ENCODE data around the gene KDM2B.
"Not testable (repeated sequence)": the region's sequence is repeated elsewhere in the genome, so short reads cannot be mapped to it uniquely, and the experiment has no call there.

KDM2B gene

GRCh38 chr12:121499929-121500793 lies 80.7 kb downstream of the KDM2B start:
- DNase-seq (ENCODE audit: low spot score), result peak; percentile 64

- no peak for DNase-seq (ENCODE audit: low spot score)
Observed at GRCh38 chr12:121495746-121496145, 85.1 kb downstream of the KDM2B start.

- peak; percentile 44 for DNase-seq (ENCODE audit: low spot score)
Observed at GRCh38 chr12:121494093-121494787, 86.6 kb downstream of the KDM2B start.

- DNase-seq (ENCODE audit: low spot score), result no peak
Observed at GRCh38 chr12:121490401-121491281, 90.2 kb downstream of the KDM2B start.

- DNase-seq (ENCODE audit: low spot score), result no peak
Observed at GRCh38 chr12:121489874-121490273, 90.9 kb downstream of the KDM2B start.

GRCh38 chr12:121484967-121485366 lies 95.9 kb downstream of the KDM2B start:
- DNase-seq (ENCODE audit: low spot score), result no peak

- not testable (repeated sequence) for DNase-seq (ENCODE audit: low spot score)
Observed at GRCh38 chr12:121484564-121484963, 96.3 kb downstream of the KDM2B start.

GRCh38 chr12:121483949-121484348 lies 96.9 kb downstream of the KDM2B start:
- DNase-seq (ENCODE audit: low spot score), result no peak

GRCh38 chr12:121476477-121476876 lies 104.3 kb downstream of the KDM2B start:
- DNase-seq (ENCODE audit: low spot score), result no peak

GRCh38 chr12:121475279-121475678 lies 105.5 kb downstream of the KDM2B start:
- DNase-seq (ENCODE audit: low spot score), result no peak

GRCh38 chr12:121472150-121472905 lies 108.5 kb downstream of the KDM2B start:
- no peak for DNase-seq (ENCODE audit: low spot score)

GRCh38 chr12:121470751-121471150 lies 110.1 kb downstream of the KDM2B start:
- DNase-seq (ENCODE audit: low spot score), result no peak

- DNase-seq (ENCODE audit: low spot score), result no peak
Observed at GRCh38 chr12:121468499-121468801, 112.4 kb downstream of the KDM2B start.

GRCh38 chr12:121467638-121468498 lies 113.0 kb downstream of the KDM2B start:
- DNase-seq (ENCODE audit: low spot score), result no peak

- DNase-seq (ENCODE audit: low spot score), result peak; percentile 91
Observed at GRCh38 chr12:121466794-121467637, 113.8 kb downstream of the KDM2B start.

- DNase-seq (ENCODE audit: low spot score), result peak; percentile 28
Observed at GRCh38 chr12:121465921-121466793, 114.7 kb downstream of the KDM2B start.

- no peak for DNase-seq (ENCODE audit: low spot score)
Observed at GRCh38 chr12:121464331-121464730, 116.5 kb downstream of the KDM2B start.

- no peak for DNase-seq (ENCODE audit: low spot score)
Observed at GRCh38 chr12:121461048-121461447, 119.8 kb downstream of the KDM2B start.

GRCh38 chr12:121456551-121456950 lies 124.3 kb downstream of the KDM2B start:
- no peak for DNase-seq (ENCODE audit: low spot score)

Measured in activated CD4-positive, alpha-beta T cell treated with anti-CD3 and anti-CD28 coated beads, Interleukin-2, Interleukin-4, amounts not matched to agents 100 ng/mL and 50 ng/mL, durations not matched to agents 16 hours and 8 hours (primary cell).